ENCODE data around the gene AP3S2.
"Not testable (repeated sequence)": the region's sequence is repeated elsewhere in the genome, so short reads cannot be mapped to it uniquely, and the experiment has no call there.

The AP3S2 gene

GRCh38 chr15:89863918-89864317 lies 29.9 kb downstream of the AP3S2 start:
- DNase-seq, result no peak

GRCh38 chr15:89860891-89861290 lies 32.9 kb downstream of the AP3S2 start:
- DNase-seq, result no peak

- no peak for DNase-seq
Measured at GRCh38 chr15:89860431-89860830, 33.4 kb downstream of the AP3S2 start.

GRCh38 chr15:89858661-89859458 lies 34.9 kb downstream of the AP3S2 start:
- DNase-seq, result no peak

GRCh38 chr15:89857673-89858072 lies 36.1 kb downstream of the AP3S2 start:
- no peak for DNase-seq

- DNase-seq, result no peak
Measured at GRCh38 chr15:89855948-89856347, 37.8 kb downstream of the AP3S2 start.

- not testable (repeated sequence) for DNase-seq
Measured at GRCh38 chr15:89854863-89855262, 38.9 kb downstream of the AP3S2 start.

GRCh38 chr15:89852342-89852995 lies 41.3 kb downstream of the AP3S2 start:
- no peak for DNase-seq

GRCh38 chr15:89851673-89852341 lies 42.0 kb downstream of the AP3S2 start:
- DNase-seq, result no peak

- DNase-seq, result no peak
Measured at GRCh38 chr15:89848970-89849292, 44.9 kb downstream of the AP3S2 start.

- DNase-seq, result no peak
Measured at GRCh38 chr15:89847101-89847500, 46.7 kb downstream of the AP3S2 start.

- DNase-seq, result no peak
Measured at GRCh38 chr15:89845305-89845893, 48.4 kb downstream of the AP3S2 start.

- no peak for DNase-seq
Measured at GRCh38 chr15:89841962-89842361, 51.8 kb downstream of the AP3S2 start.

GRCh38 chr15:89841306-89841705 lies 52.5 kb downstream of the AP3S2 start:
- DNase-seq, result no peak

- DNase-seq, result no peak
Measured at GRCh38 chr15:89839167-89839810, 54.5 kb downstream of the AP3S2 start.

GRCh38 chr15:89837830-89838178 lies 56.0 kb downstream of the AP3S2 start:
- DNase-seq, result no peak

GRCh38 chr15:89837134-89837829 lies 56.5 kb downstream of the AP3S2 start:
- no peak for DNase-seq

GRCh38 chr15:89836267-89837133 lies 57.3 kb downstream of the AP3S2 start:
- DNase-seq, result no peak

- no peak for DNase-seq
Measured at GRCh38 chr15:89835176-89835564, 58.6 kb downstream of the AP3S2 start.

- DNase-seq, result not testable (repeated sequence)
Measured at GRCh38 chr15:89834465-89835175, 59.2 kb downstream of the AP3S2 start.

- DNase-seq, result no peak
Measured at GRCh38 chr15:89833966-89834365, 59.8 kb downstream of the AP3S2 start.
